NT2/D1 (cell line): ENCODE results near the gene U2AF1L4.

Source experiments
- SUZ12 ChIP-seq: IDR thresholded peaks from 2 replicates; pipeline ENCODE4 v1.6.1; 2011; ENCODE audit not compliant: insufficient read length, insufficient read depth; ENCODE audit errors: extremely low read depth
- ZNF274 ChIP-seq: IDR thresholded peaks from 2 replicates; pipeline ENCODE4 v1.6.1; 2011; ENCODE audit warnings: mild to moderate bottlenecking, low read depth, low read length

DNA sequence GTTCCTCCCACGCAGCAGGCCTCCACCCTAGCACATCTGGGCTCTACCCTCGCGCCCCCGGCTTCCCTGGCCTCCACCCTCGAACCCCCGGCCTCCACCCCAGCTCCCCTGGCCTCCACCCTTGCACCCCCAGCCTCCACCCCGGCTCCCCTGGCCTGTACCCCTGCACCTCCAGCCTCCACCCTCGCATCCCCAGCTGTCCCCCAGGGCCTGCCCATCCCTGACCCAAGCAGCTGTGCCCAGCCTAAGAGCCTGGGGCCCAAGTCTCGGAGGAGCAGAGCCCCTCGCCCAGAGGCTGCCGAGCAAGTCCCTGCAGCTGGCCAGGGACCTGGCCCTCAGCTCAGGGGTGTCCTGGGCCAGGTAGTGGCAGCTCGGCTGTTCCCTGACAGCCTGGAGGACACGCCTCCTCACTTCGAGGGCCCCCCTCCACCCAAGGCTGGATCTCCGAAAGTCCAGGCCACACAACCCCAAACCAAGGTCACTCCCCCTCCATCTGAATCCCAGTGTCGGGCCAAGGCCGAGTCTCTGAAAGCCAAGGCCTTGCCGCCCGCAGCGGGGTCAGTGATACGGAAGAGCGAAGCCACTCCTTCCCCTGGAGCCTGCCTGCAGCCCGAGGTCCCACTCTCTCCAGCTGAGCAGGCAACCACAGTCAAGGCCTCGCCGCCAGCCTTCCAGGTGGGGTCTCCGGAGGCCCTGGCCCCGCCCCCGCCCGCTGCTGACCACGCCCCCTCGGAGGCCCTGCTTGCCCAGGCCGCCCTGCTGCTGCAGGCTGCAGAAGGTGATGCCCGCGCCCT, 22.3 kb upstream of the U2AF1L4 start:
- no peak for TF ChIP-seq SUZ12
- TF ChIP-seq ZNF274, result no peak
